Left ventricle myocardium inferior (tissue), 1 donor: ENCODE data around the gene SCN1B. TPM values are rescaled to one million over a fixed set of nuclear protein-coding genes. Genes with fewer than 3 reads are reported as not detected.
A peak's percentile ranks its signal among the peaks of the same experiment; 100 is the strongest.
"Not testable (repeated sequence)": the region's sequence is repeated elsewhere in the genome, so short reads cannot be mapped to it uniquely, and the experiment has no call there.

Source experiments
- DNase-seq: peaks from one replicate; pipeline ENCODE4 v3.0.0-alpha.2; 2020
- H3K27ac ChIP-seq: fragments of 200-600 bp; replicated peaks from 2 replicates; pipeline ENCODE4 v1.8.0; 2021
- H3K27me3 ChIP-seq: fragments of 200-600 bp; 2 replicates; pipeline ENCODE4 v1.8.0; 2021; ENCODE audit warnings: low read depth
- H3K36me3 ChIP-seq: fragments of 200-600 bp; 2 replicates; pipeline ENCODE4 v1.8.0; 2021
- H3K4me1 ChIP-seq: fragments of 200-600 bp; 2 replicates; pipeline ENCODE4 v1.8.0; 2021
- H3K4me3 ChIP-seq: fragments of 200-600 bp; 2 replicates; pipeline ENCODE4 v1.8.0; 2021; ENCODE audit warnings: mild to moderate bottlenecking, moderate library complexity
- H3K9me3 ChIP-seq: fragments of 200-600 bp; replicated peaks from 2 replicates; pipeline ENCODE4 v1.8.0; 2021
- intact Hi-C: fragments of 100-400 bp; cut with micrococcal nuclease; formaldehyde crosslinking; loops from one replicate; pipeline ENCODE4 v1.11.0; 2022
- total RNA-seq: library from RNA; stranded (reverse); fragmentation: NEBNext Ultra II Directional; extraction: Animal tissue kit (Norgen Biotek cat#: 25700); gene quantifications from one replicate; pipeline ENCODE4 v1.2.1, GENCODE V29; 2021
- TF ChIP-seq, protein P1 (sequence below): fragments of 200-600 bp; IDR thresholded peaks from 2 replicates; pipeline ENCODE4 v1.8.0; 2021; ENCODE audit warnings: antibody characterized with exemption, mild to moderate bottlenecking, borderline replicate concordance
- donor health status: DM: no; HTN: yes; CAD: no; lungs with severe emphysema.

The SCN1B gene
- total RNA-seq, 1 donor from 2014 or later = 52.8 TPM

DNA sequence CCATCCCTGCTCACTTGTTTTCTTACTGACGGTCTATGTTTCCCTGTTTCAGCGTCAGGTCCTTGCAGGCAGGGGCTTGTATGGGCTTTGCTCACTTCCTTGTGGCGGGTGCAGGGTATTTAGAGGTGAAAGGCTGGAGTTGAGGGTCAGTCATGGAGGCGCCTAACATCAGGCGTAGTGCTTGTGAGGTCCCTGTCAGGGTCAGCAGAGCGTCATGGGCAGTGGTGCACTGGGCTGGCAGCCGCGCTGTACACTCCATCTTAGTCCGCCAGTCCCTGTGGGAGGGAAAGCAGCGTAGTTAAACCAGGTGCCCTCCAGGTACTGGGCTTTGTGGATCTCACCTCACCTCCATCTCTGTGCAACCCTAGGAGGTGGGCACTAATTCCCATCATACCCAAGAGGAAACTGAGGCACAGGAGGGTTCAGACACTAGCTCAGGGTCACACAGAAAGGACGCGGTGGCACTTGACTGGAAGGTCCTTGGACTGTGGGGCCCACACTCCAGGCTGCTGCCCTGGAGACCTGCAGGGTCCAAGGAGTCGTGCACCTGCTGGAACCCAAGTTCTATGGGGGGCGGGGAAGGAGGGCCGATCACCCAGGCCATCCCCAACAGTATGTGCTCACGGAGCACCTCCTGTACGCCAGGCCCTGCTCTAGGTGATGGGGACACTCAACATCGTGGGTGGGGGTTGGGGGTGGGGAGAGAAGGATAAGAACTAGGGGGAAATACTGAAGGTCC is 25.6 kb upstream of the SCN1B start:
- peaks cover 22% of the 10 kb centered on the region for H3K36me3 ChIP-seq
- no peaks in the 10 kb centered on the region for H3K9me3 ChIP-seq
- no peak overlapping the region for H3K4me3 ChIP-seq
- TF ChIP-seq, protein P1, sequence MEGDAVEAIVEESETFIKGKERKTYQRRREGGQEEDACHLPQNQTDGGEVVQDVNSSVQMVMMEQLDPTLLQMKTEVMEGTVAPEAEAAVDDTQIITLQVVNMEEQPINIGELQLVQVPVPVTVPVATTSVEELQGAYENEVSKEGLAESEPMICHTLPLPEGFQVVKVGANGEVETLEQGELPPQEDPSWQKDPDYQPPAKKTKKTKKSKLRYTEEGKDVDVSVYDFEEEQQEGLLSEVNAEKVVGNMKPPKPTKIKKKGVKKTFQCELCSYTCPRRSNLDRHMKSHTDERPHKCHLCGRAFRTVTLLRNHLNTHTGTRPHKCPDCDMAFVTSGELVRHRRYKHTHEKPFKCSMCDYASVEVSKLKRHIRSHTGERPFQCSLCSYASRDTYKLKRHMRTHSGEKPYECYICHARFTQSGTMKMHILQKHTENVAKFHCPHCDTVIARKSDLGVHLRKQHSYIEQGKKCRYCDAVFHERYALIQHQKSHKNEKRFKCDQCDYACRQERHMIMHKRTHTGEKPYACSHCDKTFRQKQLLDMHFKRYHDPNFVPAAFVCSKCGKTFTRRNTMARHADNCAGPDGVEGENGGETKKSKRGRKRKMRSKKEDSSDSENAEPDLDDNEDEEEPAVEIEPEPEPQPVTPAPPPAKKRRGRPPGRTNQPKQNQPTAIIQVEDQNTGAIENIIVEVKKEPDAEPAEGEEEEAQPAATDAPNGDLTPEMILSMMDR = no peak
- H3K4me1 ChIP-seq = peaks cover 90% of the 10 kb centered on the region
- no peak for DNase-seq
- intact Hi-C loops = no loop called here
- H3K27ac ChIP-seq = no peak overlapping the region
- H3K27me3 ChIP-seq = no peaks in the 10 kb centered on the region

DNA sequence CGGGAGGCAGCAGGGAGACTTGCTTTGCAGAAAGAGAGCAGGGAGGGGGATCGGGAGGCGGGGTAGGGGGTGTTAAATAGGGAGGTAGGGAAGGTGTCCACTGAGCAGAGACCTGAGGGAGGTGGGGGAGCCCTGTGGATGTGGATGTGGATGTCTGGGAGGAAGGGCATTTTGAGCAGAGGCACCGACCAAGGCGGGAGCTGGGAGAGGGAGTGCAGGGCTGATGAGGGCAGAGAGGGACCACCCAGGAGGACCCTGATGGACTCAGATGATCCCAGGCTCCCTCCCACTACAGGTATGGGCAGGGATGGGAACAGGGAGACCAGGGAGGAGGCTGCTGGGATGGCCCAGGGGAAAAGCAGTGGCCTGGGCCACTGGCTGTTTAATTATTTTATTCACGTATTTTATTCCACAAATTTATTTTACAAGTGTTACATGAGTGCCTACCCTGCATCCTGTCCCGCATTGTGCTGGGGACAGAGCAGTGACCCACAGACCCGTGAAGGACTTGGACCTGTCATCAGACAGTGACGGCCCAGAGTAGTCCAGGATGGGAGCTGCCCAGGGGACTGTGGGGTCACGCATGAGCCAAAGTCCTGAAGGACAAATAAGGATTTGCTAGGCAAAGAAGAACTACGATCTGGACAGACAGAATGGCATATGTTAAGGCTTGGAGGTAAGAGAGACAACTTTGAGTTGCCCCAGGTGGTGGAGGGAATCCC is 24.9 kb upstream of the SCN1B start:
- DNase-seq = no peak
- Histone ChIP-seq H3K9me3 (no peaks in the 10 kb centered on the region), H3K4me3 (no peak overlapping the region), H3K36me3 (peaks cover 29% of the 10 kb centered on the region), H3K27ac (peak overlapping the region; percentile 76), H3K27me3 (no peaks in the 10 kb centered on the region), H3K4me1 (peaks cover 86% of the 10 kb centered on the region)
- intact Hi-C loops = no loop called here
- TF ChIP-seq, protein P1 = no peak

DNA sequence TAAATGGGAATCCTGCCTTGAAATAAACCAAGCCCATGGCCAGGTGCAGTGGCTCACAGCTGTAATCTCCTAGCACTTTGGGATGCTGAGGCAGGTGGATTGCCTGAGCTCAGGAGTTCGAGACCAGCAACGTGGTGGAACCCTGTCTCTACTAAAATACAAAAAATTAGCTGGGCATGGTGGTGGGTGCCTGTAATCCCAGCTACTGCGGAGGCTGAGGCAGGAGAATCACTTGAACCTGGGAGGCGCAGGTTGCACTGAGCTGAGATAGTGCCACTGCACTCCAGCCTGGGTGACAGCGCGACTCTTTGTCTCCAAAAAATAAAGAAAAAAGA is 24.3 kb upstream of the SCN1B start:
- H3K9me3 ChIP-seq, DNase-seq, H3K27me3 ChIP-seq, H3K4me3 ChIP-seq, intact Hi-C loops: not testable (repeated sequence)
- Histone ChIP-seq H3K4me1 (peaks cover 81% of the 10 kb centered on the region), H3K36me3 (peaks cover 35% of the 10 kb centered on the region), H3K27ac (peak overlapping the region; percentile 76)

DNA sequence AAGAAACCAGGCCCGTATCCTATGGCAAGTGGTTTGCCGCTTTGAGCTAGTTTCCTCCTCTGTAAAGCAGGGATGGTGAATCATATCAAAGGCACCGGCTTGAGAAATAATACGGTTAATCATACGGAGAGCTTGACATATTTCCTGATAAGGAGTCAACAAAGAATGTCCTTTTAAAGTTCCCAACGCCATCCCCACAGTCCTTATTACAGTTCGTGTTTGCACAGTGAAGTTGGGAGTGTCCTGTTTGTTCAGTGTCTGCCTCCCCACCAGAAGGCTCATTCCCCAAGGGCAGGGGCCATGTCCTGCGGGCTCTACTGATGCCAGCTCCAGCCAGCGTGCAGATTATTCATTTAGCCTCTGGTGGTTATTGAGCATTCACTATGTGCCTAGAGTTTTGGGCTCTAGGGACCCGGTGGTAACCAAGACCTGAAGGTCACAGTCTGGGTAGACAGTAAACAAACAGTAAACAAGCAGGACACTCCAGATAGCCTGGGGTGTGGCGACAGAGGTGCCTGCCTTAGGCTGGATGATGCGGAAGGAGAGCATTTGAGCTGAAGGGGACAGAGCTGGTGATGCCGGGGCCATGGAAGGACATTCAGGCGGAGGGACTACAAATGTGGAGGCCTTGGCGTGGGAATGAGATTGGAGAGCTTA is 23.8 kb upstream of the SCN1B start:
- H3K36me3 ChIP-seq = peaks cover 40% of the 10 kb centered on the region
- H3K4me3 ChIP-seq = no peak overlapping the region
- no peaks in the 10 kb centered on the region for H3K27me3 ChIP-seq
- intact Hi-C loops = no loop called here
- TF ChIP-seq, protein P1 = no peak
- no peaks in the 10 kb centered on the region for H3K9me3 ChIP-seq
- no peak for DNase-seq
- H3K27ac ChIP-seq = peak overlapping the region; percentile 76
- H3K4me1 ChIP-seq = peaks cover 76% of the 10 kb centered on the region

DNA sequence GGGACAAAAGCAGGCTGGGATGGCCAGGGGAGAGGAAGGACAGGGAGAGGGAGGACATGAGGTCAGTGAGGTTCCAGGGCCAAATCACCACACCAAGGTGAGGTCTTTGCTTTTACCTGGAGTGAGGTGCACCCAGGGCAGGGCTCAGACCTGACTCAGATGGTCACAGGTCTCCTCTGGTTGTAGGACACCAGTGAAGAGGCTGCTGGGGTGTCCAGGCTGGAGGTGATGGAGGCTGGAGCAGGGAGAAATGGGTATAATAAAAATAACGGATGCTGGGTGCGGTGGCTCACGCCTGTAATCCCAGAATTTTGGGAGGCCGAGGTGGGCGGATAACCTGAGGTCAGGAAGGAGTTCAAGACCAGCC is 23.3 kb upstream of the SCN1B start:
- Histone ChIP-seq H3K27me3 (no peaks in the 10 kb centered on the region), H3K4me3 (no peak overlapping the region), H3K4me1 (peaks cover 74% of the 10 kb centered on the region), H3K9me3 (no peaks in the 10 kb centered on the region), H3K27ac (peak overlapping the region; percentile 76), H3K36me3 (peaks cover 43% of the 10 kb centered on the region)
- DNase-seq = no peak
- TF ChIP-seq, protein P1 = no peak
- intact Hi-C loops = no loop called here

DNA sequence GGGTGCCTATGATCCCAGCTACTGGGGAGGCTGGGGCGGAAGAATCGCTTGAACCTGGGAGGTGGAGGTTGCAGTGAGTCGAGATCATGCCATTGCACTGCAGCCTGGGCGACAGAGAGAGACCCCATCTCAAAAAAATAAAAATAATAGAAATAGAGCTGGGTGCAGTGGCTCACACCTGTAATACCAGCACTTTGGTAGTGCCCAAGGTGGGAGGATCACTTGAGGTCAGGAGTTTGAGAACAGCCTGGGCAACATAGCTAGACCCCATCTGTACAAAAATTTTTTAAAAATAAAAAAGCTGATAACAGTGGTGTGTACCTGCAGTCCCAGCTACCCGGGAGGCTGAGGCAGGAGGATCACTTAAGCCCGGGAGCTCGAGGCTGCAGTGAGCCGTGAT is 22.8 kb upstream of the SCN1B start:
- peaks cover 39% of the 10 kb centered on the region for H3K36me3 ChIP-seq
- H3K4me1 ChIP-seq = peaks cover 74% of the 10 kb centered on the region
- H3K4me3 ChIP-seq, H3K9me3 ChIP-seq, H3K27me3 ChIP-seq, DNase-seq, intact Hi-C loops: not testable (repeated sequence)
- H3K27ac ChIP-seq = peak overlapping the region; percentile 76
